Bronchial smooth muscle cell (primary cell): ENCODE results near the gene TK1. TPM values are rescaled to one million over a fixed set of nuclear protein-coding genes. Genes with fewer than 3 reads are reported as not detected.

Experiments
- total RNA-seq: library from RNA; depleted of rRNA; stranded (reverse); fragments of >200 nt; gene quantifications from 2 replicates; pipeline ENCODE4 v1.2.1, GENCODE V29; 2014

TK1 gene
- total RNA-seq, result 14.1 and 31.1 TPM in 2 replicates

GRCh38 chr17:78186692-78187595 lies at the start of gene TK1, which contains the start of gene AFMID:
Gene TK1 (minus strand): TSS chr17:78187052. CDS start chr17:78186994, 58 bp downstream.
Gene AFMID (plus strand): TSS chr17:78187362. CDS start chr17:78187371, 9 bp downstream.

GRCh38 chr17:78230996-78231935 lies 44.4 kb upstream of the TK1 start, which contains the start of gene TMEM235:
Gene TMEM235 (plus strand): TSS chr17:78231631. CDS start chr17:78232024, 393 bp downstream.

GRCh38 chr17:78214016-78214705 lies 27.3 kb upstream of the TK1 start, which contains the start of gene BIRC5:
Gene BIRC5 (plus strand): TSS chr17:78214253. CDS start chr17:78214317, 64 bp downstream.

GRCh38 chr17:78168242-78168902 lies 18.5 kb downstream of the TK1 start, which contains the start of gene SYNGR2:
Gene SYNGR2 (plus strand): TSS chr17:78168581. CDS start chr17:78168617, 36 bp downstream.

GRCh38 chr17:78130437-78131101 lies 56.3 kb downstream of the TK1 start, which contains the start of gene TMC8:
Gene TMC8 (plus strand): TSS chr17:78130771. CDS start chr17:78131589, 818 bp downstream.

GRCh38 chr17:78128551-78129350 lies 58.1 kb downstream of the TK1 start, which contains the start of gene TMC6:
Gene TMC6 (minus strand): TSS chr17:78128755. CDS start chr17:78126832, 1,923 bp downstream.

Other genes with a start within 250 kb of the TK1 start
- 3.8 and 4.3 TPM in 2 replicates for gene TNRC6C, start 228.3 kb downstream of the TK1 start, total RNA-seq
- gene TMC6, start 58.3 kb downstream of the TK1 start, total RNA-seq, result 0.47 and 1.5 TPM in 2 replicates
- gene TMC8, start 56.3 kb downstream of the TK1 start, total RNA-seq, result not detected in 2 replicates
- not detected in 2 replicates for gene C17orf99, start 40.7 kb downstream of the TK1 start, total RNA-seq
- gene SYNGR2, start 18.5 kb downstream of the TK1 start, total RNA-seq, result 1.6 and 3.0 TPM in 2 replicates
- 28.9 and 32.6 TPM in 2 replicates for gene AFMID, start 310 bp upstream of the TK1 start, total RNA-seq
- 6.3 and 15.4 TPM in 2 replicates for gene BIRC5, start 27.2 kb upstream of the TK1 start, total RNA-seq
- 0.16 TPM in 1 of 2 replicates, not detected in the other for gene TMEM235, start 44.6 kb upstream of the TK1 start, total RNA-seq
- gene SOCS3, start 173.0 kb upstream of the TK1 start, total RNA-seq, result 51.7 and 62.7 TPM in 2 replicates
- gene PGS1, start 191.6 kb upstream of the TK1 start, total RNA-seq, result 26.0 and 36.1 TPM in 2 replicates